IPS-NIHi7 (cell line): ENCODE data around the gene UNC93A.
"Not testable (repeated sequence)": the region's sequence is repeated elsewhere in the genome, so short reads cannot be mapped to it uniquely, and the experiment has no call there.

Source experiments
- DNase-seq: peaks from one replicate; pipeline ENCODE4 v3.0.0; 2012; ENCODE audit warnings: mixed read lengths; ENCODE audit errors: extremely low spot score

The UNC93A gene

GRCh38 chr6:167270499-167271311 is 20.4 kb upstream of the UNC93A start:
- no peak for DNase-seq

- no peak for DNase-seq
Observed at GRCh38 chr6:167272151-167272550, 19.0 kb upstream of the UNC93A start.

GRCh38 chr6:167272696-167273379 is 18.3 kb upstream of the UNC93A start:
- DNase-seq, result no peak

- no peak for DNase-seq
Observed at GRCh38 chr6:167274270-167274669, 16.8 kb upstream of the UNC93A start.

- DNase-seq, result no peak
Observed at GRCh38 chr6:167275001-167275400, 16.1 kb upstream of the UNC93A start.

- no peak for DNase-seq
Observed at GRCh38 chr6:167275436-167275835, 15.7 kb upstream of the UNC93A start.

GRCh38 chr6:167276772-167277533 is 14.2 kb upstream of the UNC93A start:
- no peak for DNase-seq

- DNase-seq, result not testable (repeated sequence)
Observed at GRCh38 chr6:167278173-167278940, 12.8 kb upstream of the UNC93A start.

- no peak for DNase-seq
Observed at GRCh38 chr6:167279766-167280446, 11.2 kb upstream of the UNC93A start.

- DNase-seq, result not testable (repeated sequence)
Observed at GRCh38 chr6:167280466-167280865, 10.6 kb upstream of the UNC93A start.

GRCh38 chr6:167282165-167282564 is 8.9 kb upstream of the UNC93A start:
- DNase-seq, result no peak

- DNase-seq, result not testable (repeated sequence)
Observed at GRCh38 chr6:167284565-167284964, 6.5 kb upstream of the UNC93A start.

GRCh38 chr6:167285077-167285770 is 5.9 kb upstream of the UNC93A start:
- DNase-seq, result no peak

GRCh38 chr6:167287513-167288048 is 3.5 kb upstream of the UNC93A start:
- no peak for DNase-seq

- not testable (repeated sequence) for DNase-seq
Observed at GRCh38 chr6:167288591-167289225, 2.4 kb upstream of the UNC93A start.

GRCh38 chr6:167289291-167289690 is 1.8 kb upstream of the UNC93A start:
- DNase-seq, result not testable (repeated sequence)

- no peak for DNase-seq
Observed at GRCh38 chr6:167291623-167292300, 647 bp downstream of the UNC93A start.

- no peak for DNase-seq
Observed at GRCh38 chr6:167292301-167293087, 1.4 kb downstream of the UNC93A start.
